Breast epithelium (tissue), 4 donors: Measurements from ENCODE around the gene NUP107. TPM values are rescaled to one million over a fixed set of nuclear protein-coding genes. Genes with fewer than 3 reads are reported as not detected.

Experiments
- DNase-seq, 2 donors: peaks; one replicate each; pipeline ENCODE4 v3.0.0-alpha.2; 2019; ENCODE audit warnings: low spot score in 2 of 2
- H3K27ac ChIP-seq, 2 donors: fragments of 200-600 bp; sonication (generic) in 1 of 2; one replicate each; pipeline ENCODE4 v1.5.1; 2016 to 2019; ENCODE audit warnings: mild to moderate bottlenecking in 1 of 2
- H3K27me3 ChIP-seq, 2 donors: fragments of 200-600 bp; sonication (generic) in 1 of 2; one replicate each; pipeline versions ENCODE4 v1.5.1 to v1.6.0; 2017 to 2019; ENCODE audit warnings: control low read depth in 1 of 2, mild to moderate bottlenecking in 1 of 2
- H3K36me3 ChIP-seq: fragments of 200-600 bp; one replicate; pipeline ENCODE4 v1.5.1; 2019
- H3K4me1 ChIP-seq, 2 donors: fragments of 200-600 bp; sonication (generic); one replicate each; pipeline ENCODE4 v1.5.1; 2016 to 2019; ENCODE audit warnings: control low read depth in 1 of 2
- H3K4me3 ChIP-seq, 3 donors: fragments of 200-600 bp; sonication (generic); 1 replicate in 2 of 3; 2 replicates in 1 of 3; pipeline ENCODE4 v1.5.1; 2016 to 2019; ENCODE audit warnings: mild to moderate bottlenecking in 3 of 3, moderate library complexity in 2 of 3
- H3K9me3 ChIP-seq, 2 donors: fragments of 200-600 bp; sonication (generic) in 1 of 2; one replicate each; pipeline ENCODE4 v1.5.1; 2016 to 2019; ENCODE audit warnings: control low read depth in 1 of 2
- CTCF ChIP-seq, 3 donors: fragments of 450-650 bp; IDR thresholded peaks; one replicate each; pipeline ENCODE4 v1.5.1; 2016 to 2017; ENCODE audit warnings: antibody characterized with exemption in 3 of 3, mild to moderate bottlenecking in 3 of 3, moderate library complexity in 3 of 3
- POLR2A ChIP-seq: fragments of 450-650 bp; IDR thresholded peaks from one replicate; pipeline ENCODE4 v1.6.1; 2016; ENCODE audit warnings: antibody characterized with exemption, mild to moderate bottlenecking, moderate library complexity
- POLR2AphosphoS5 ChIP-seq, 3 donors: sonication (generic); formaldehyde crosslinking; IDR thresholded peaks; one replicate each; pipeline ENCODE4 v1.6.1; 2017; ENCODE audit warnings: antibody characterized with exemption in 3 of 3
- intact Hi-C: fragments of 100-400 bp; cut with DNase I; formaldehyde crosslinking; loops from one replicate; pipeline ENCODE4 v1.15.1; 2023; ENCODE audit warnings: low total_unique reads
- total RNA-seq, 3 donors: library from RNA; depleted of rRNA; stranded (reverse); fragments of >200 nt; gene quantifications; one replicate each; pipeline ENCODE4 v1.1.0, GENCODE V29; 2016

NUP107 gene
- total RNA-seq, 3 donors from 2014 or later = 44.6 to 62.6 (median 58.7) TPM

GRCh38 chr12:68765696-68766095 lies 78.9 kb downstream of the NUP107 start:
- Histone ChIP-seq H3K27ac (no peak overlapping the region), H3K27me3 (no peaks in the 10 kb centered on the region), H3K4me3 (no peak overlapping the region), H3K9me3 (no peaks in the 10 kb centered on the region), H3K36me3 (no peaks in the 10 kb centered on the region), H3K4me1 (no peaks in the 10 kb centered on the region)
- no peak for DNase-seq
- TF ChIP-seq CTCF (IDR thresholded peaks at IDR 0.05) (no peak), POLR2A (no peak), POLR2AphosphoS5 (IDR thresholded peaks at IDR 0.05) (no peak)
- intact Hi-C loops = loop anchor here (2.0 kb wide), 1 partner anchor 25 kb away; no protein-coding TSS in a partner anchor

- intact Hi-C loops = loop anchor here (2.0 kb wide), 1 partner anchor 26 kb away; no protein-coding TSS in a partner anchor
- Histone ChIP-seq H3K27me3 (no peaks in the 10 kb centered on the region), H3K4me1 (no peaks in the 10 kb centered on the region), H3K9me3 (no peaks in the 10 kb centered on the region), H3K4me3 (no peak overlapping the region), H3K36me3 (no peaks in the 10 kb centered on the region), H3K27ac (no peak overlapping the region)
- DNase-seq = no peak
- no peak for TF ChIP-seq CTCF (IDR thresholded peaks at IDR 0.05)
- no peak for TF ChIP-seq POLR2A
- no peak for TF ChIP-seq POLR2AphosphoS5 (IDR thresholded peaks at IDR 0.05)
These were observed 79.9 kb downstream of the NUP107 start for GRCh38 chr12:68766646-68767045.

- H3K9me3 ChIP-seq = no peaks in the 10 kb centered on the region
- intact Hi-C loops = loop anchor here (2.0 kb wide), 1 partner anchor 26 kb away; no protein-coding TSS in a partner anchor
- H3K27me3 ChIP-seq = no peaks in the 10 kb centered on the region
- H3K36me3 ChIP-seq = no peaks in the 10 kb centered on the region
- H3K4me3 ChIP-seq = no peak overlapping the region
- H3K27ac ChIP-seq = no peak overlapping the region
- no peak for DNase-seq
- no peaks in the 10 kb centered on the region for H3K4me1 ChIP-seq
- TF ChIP-seq POLR2AphosphoS5 (IDR thresholded peaks at IDR 0.05) (no peak), CTCF (IDR thresholded peaks at IDR 0.05) (no peak), POLR2A (no peak)
These were observed 80.4 kb downstream of the NUP107 start for GRCh38 chr12:68767191-68767590.

GRCh38 chr12:68768431-68768939 lies 81.7 kb downstream of the NUP107 start:
- no peaks in the 10 kb centered on the region for H3K9me3 ChIP-seq
- no peak for DNase-seq
- TF ChIP-seq CTCF (IDR thresholded peaks at IDR 0.05) = no peak
- no peak for TF ChIP-seq POLR2A
- TF ChIP-seq POLR2AphosphoS5 (IDR thresholded peaks at IDR 0.05) = no peak
- H3K27ac ChIP-seq = no peak overlapping the region
- H3K4me3 ChIP-seq = no peak overlapping the region
- H3K4me1 ChIP-seq = no peaks in the 10 kb centered on the region
- H3K36me3 ChIP-seq = no peaks in the 10 kb centered on the region
- H3K27me3 ChIP-seq = no peaks in the 10 kb centered on the region
- intact Hi-C loops = no loop called here

GRCh38 chr12:68769941-68770340 lies 83.2 kb downstream of the NUP107 start:
- no peaks in the 10 kb centered on the region for H3K4me1 ChIP-seq
- intact Hi-C loops = no loop called here
- TF ChIP-seq POLR2AphosphoS5 (IDR thresholded peaks at IDR 0.05) = no peak
- TF ChIP-seq CTCF (IDR thresholded peaks at IDR 0.05) = no peak
- no peak for TF ChIP-seq POLR2A
- H3K27me3 ChIP-seq = no peaks in the 10 kb centered on the region
- no peaks in the 10 kb centered on the region for H3K36me3 ChIP-seq
- H3K27ac ChIP-seq = no peak overlapping the region
- no peak for DNase-seq
- no peaks in the 10 kb centered on the region for H3K9me3 ChIP-seq
- H3K4me3 ChIP-seq = no peak overlapping the region
